HUES64 (cell line): ENCODE data around the gene NEU4.

Source experiments
- H3K27ac ChIP-seq: 2 replicates; pipeline ENCODE4 v1.7.0; 2013; ENCODE audit warnings: low read depth, low read length, inconsistent platforms
- H3K27me3 ChIP-seq: 2 replicates; pipeline ENCODE4 v1.6.1; 2013; ENCODE audit warnings: mild to moderate bottlenecking, low read length; ENCODE audit not compliant: insufficient read depth
- H3K36me3 ChIP-seq: 2 replicates; pipeline ENCODE4 v1.6.1; 2013; ENCODE audit warnings: mild to moderate bottlenecking, low read length; ENCODE audit not compliant: insufficient read depth
- H3K4me1 ChIP-seq: 2 replicates; pipeline ENCODE4 v1.6.1; 2013; ENCODE audit warnings: mild to moderate bottlenecking, low read length, moderate library complexity; ENCODE audit not compliant: insufficient read depth
- H3K4me3 ChIP-seq: 2 replicates; pipeline ENCODE4 v1.5.1; 2013; ENCODE audit warnings: mild to moderate bottlenecking, low read length, moderate library complexity
- H3K9ac ChIP-seq: 2 replicates; pipeline ENCODE4 v1.6.1; 2013; ENCODE audit warnings: mild to moderate bottlenecking, low read depth, low read length
- H3K9me3 ChIP-seq: 2 replicates; pipeline ENCODE4 v1.6.1; 2013; ENCODE audit warnings: low read depth, low read length; ENCODE audit not compliant: insufficient read depth
- WGBS: fragments of 150-250, 120-280 bp; methylation state at CpG from one replicate; pipeline ENCODE4 v1.1.7; 2013; ENCODE audit warnings: missing lambda C conversion rate; 5-methylcytosine and 5-hydroxymethylcytosine counted together

NEU4 gene

DNA sequence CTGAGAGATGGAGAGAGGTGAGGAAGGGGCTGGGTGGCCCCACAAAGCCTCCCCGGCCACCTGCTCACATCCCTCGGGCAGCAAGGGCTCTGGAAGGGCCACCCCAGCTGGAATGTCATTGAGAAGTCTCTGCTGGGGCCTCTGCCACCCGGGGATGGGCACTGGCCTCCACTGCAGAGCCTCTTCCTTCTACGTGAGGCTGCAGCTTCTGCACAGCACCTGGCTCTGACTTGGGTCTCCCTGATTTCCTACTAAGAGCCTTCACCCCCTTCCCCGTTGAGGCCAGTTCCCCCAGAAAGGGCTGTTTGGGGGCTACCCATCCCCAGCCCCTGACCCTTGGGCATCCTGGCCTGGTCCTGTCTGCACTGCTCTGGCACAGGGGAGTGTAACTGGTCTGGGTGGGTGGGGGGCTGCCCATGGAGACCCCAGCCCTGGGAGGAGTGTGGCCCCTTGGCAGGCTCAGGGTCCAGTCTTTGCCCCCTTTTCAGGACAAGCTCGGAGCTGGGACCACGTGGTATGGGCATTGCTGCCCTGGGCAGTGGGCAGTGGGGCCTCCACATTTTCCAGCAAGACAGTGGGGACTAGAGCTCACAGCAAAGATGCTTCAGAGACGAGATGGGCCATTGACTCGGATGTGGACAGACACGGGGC lies 44.1 kb downstream of the NEU4 start:
- Histone ChIP-seq H3K9me3 (no peaks in the 10 kb centered on the region), H3K4me1 (no peaks in the 10 kb centered on the region), H3K27ac (no peak overlapping the region), H3K9ac (no peak overlapping the region), H3K36me3 (no peaks in the 10 kb centered on the region), H3K27me3 (no peaks in the 10 kb centered on the region), H3K4me3 (no peak overlapping the region)
- 92% methylated on average over 10 of the region's 10 CpGs for WGBS

DNA sequence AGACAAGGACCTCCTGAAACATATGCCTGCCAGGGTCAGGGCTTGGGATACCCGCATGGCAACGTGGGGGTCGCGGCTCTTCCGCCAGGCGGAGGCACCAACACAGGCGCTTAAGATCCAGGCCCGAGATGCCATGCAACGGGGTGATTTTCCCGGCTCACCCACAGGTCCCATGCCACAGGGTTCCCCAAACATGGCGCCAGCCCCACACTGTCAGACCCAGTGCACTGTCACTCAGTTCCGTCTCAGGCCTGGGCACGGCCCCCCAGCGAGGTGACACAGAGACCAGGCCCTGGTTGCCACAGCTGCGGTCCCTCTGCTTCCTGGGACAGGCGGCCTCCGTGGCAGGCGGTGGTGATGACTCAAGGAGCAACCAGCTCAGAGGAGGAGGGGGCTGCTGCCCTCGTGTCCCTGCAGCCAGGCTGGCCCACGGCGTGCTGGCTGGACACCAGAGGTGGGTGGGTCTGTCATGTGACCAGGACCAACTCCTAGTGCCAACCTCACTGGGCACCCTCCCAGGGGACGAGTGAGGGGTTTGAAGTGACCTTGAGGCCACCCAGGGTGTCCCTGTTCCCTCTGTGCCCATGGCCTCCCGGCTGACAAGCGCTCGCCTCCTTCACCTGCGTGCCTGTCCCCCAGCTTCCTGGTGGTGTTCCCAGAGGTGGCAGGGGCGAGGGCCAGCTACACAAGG lies 44.8 kb downstream of the NEU4 start:
- H3K27me3 ChIP-seq: no peaks in the 10 kb centered on the region
- no peak overlapping the region for H3K4me3 ChIP-seq
- no peaks in the 10 kb centered on the region for H3K36me3 ChIP-seq
- no peaks in the 10 kb centered on the region for H3K4me1 ChIP-seq
- WGBS: 88% methylated on average over 27 of the region's 27 CpGs
- no peaks in the 10 kb centered on the region for H3K9me3 ChIP-seq
- H3K9ac ChIP-seq: no peak overlapping the region
- H3K27ac ChIP-seq: no peak overlapping the region

DNA sequence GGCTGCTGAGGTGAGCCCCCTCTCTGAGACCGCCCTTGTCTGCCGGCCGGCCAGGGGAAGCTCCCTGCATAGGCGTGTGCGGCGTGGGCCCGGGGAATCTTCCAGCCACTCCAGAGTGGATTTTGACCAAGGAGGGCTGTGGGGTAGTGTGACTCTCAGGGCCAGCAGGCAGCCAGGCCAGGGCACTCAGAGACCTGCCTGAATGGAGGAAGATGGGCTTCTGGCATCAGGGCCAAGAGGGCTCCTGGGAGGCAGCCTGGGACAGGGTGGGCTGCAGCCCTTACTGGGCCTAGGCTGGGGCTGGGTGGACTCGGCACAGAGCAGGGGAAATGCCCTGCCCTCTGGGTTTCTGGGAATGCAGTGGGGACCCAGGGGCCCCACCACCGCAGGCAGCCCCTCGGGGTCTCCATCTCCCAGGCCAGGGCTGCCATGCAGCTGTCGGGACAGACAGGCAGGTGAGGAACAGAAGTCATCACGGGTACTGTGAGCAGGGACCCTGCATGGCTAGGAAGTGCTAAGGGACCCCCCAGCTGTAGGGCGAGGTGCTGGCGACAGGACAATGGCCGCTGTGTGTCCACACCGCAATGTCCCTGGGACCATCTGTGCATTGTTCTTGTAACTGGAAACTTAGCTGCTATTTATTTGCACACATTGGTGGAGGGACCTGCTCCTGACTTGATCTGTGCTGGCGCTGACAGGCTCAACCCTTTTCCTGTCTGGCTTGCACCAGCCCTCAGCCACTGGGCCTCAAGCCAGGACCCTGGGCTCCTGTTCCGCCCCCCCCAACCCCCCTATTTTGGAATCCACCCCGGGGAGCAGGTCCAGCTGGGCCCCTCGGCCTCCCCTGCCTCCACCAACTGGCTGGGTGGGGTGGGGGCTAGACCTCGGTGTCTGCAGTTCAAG lies 45.6 kb downstream of the NEU4 start:
- H3K4me1 ChIP-seq: no peaks in the 10 kb centered on the region; the same call in 1 of the 2 replicates
- no peak overlapping the region for H3K9ac ChIP-seq
- 91% methylated on average over 20 of the region's 21 CpGs for WGBS
- no peak overlapping the region for H3K27ac ChIP-seq
- H3K4me3 ChIP-seq: no peak overlapping the region
- H3K36me3 ChIP-seq: no peaks in the 10 kb centered on the region
- H3K27me3 ChIP-seq: no peaks in the 10 kb centered on the region
- H3K9me3 ChIP-seq: no peaks in the 10 kb centered on the region

DNA sequence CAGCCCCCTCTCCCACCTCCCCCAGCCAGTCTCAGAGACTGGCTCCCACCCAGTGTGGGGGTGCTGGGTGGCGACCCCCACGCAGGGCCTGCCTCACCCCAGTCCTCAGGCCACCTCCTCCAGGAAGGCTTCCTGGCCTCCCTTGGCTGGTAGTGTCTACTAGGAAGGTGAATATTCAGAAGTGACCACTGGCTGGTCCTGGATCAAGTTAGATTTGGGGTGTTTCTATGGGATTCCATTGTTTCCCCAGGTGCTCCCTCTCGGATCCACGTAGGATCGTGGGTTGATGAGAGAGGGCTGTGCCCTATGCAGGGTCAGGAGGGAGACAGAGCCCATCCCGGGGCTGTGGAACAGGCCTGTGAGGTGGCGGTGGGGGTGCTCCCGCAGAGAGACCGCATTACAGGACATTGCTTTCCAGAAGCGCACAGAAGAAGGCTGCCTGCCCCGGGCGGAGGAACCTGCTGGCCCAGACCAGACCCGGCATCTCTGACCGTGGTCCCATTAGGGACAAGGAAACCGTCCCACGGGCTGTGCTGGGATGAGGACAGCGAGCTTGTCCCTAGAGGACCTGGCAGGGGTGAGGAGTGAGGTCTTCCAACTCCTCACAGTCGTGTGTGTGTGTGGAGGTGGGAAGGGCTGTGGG lies 46.4 kb downstream of the NEU4 start:
- no peaks in the 10 kb centered on the region for H3K9me3 ChIP-seq
- WGBS: 93% methylated on average over 18 of the region's 18 CpGs
- no peak overlapping the region for H3K4me3 ChIP-seq
- no peak overlapping the region for H3K27ac ChIP-seq
- no peak overlapping the region for H3K9ac ChIP-seq
- H3K27me3 ChIP-seq: no peaks in the 10 kb centered on the region
- no peaks in the 10 kb centered on the region for H3K36me3 ChIP-seq
- no peaks in the 10 kb centered on the region; the same call in 1 of the 2 replicates for H3K4me1 ChIP-seq

DNA sequence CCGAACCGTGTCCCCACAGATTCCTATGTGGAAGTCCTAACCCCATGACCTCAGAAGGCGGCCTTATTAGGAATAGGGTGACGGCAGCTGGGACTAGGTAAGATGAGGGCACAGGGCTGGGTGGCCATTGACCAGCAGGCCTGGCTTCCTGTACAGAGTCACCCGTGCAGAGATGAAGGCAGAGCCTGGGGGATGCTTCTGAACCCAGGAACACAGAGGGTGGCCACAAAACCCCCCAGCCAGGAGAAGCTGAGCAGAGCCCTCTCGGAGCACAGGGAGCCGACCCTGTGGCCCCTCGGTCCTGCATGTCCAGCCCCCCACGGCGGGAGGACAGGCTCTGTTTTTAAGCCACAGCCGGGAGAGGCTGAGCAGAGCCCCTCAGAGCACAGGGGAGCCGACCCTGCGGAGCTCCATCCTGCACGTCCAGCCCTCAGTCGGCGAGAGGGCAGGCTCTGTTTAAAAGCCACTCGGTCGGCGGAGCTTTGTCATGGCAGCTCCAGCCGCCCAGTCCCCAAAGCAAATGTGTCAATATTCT lies 47.0 kb downstream of the NEU4 start:
- no peak overlapping the region for H3K4me3 ChIP-seq
- no peaks in the 10 kb centered on the region for H3K36me3 ChIP-seq
- no peaks in the 10 kb centered on the region for H3K9me3 ChIP-seq
- H3K9ac ChIP-seq: no peak overlapping the region
- 89% methylated on average over 20 of the region's 20 CpGs for WGBS
- no peaks in the 10 kb centered on the region for H3K27me3 ChIP-seq
- H3K27ac ChIP-seq: no peak overlapping the region
- H3K4me1 ChIP-seq: no peaks in the 10 kb centered on the region; the same call in 1 of the 2 replicates

DNA sequence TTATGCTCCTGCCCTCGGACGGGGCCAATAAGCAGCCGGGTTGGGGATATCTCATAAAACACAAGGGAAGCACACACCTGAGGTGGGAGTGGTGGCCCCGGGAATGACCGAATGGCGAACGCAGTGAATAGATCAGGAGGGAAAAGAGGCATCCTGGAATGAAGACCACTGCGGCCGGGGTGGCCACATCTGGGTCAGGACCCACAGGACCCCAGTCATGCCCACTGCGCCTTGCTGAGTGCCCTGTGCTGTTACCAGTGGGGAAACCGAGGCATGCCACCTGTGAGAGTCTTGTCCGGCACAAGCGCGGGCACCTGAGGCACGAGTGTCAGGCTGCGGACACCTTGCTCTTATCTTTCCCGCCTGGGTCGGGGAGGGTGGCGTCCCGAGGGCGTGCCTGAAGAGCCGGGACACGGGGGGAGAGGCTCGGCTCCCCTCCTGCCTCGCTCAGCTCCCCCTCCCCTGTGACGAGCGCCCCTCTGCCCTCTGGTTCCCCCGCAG lies 48.1 kb downstream of the NEU4 start:
- Histone ChIP-seq H3K4me1 (no peaks in the 10 kb centered on the region; the same call in 1 of the 2 replicates), H3K36me3 (no peaks in the 10 kb centered on the region), H3K27me3 (no peaks in the 10 kb centered on the region), H3K9me3 (no peaks in the 10 kb centered on the region), H3K4me3 (no peak overlapping the region), H3K27ac (no peak overlapping the region), H3K9ac (no peak overlapping the region)
- WGBS: 92% methylated on average over 28 of the region's 28 CpGs

DNA sequence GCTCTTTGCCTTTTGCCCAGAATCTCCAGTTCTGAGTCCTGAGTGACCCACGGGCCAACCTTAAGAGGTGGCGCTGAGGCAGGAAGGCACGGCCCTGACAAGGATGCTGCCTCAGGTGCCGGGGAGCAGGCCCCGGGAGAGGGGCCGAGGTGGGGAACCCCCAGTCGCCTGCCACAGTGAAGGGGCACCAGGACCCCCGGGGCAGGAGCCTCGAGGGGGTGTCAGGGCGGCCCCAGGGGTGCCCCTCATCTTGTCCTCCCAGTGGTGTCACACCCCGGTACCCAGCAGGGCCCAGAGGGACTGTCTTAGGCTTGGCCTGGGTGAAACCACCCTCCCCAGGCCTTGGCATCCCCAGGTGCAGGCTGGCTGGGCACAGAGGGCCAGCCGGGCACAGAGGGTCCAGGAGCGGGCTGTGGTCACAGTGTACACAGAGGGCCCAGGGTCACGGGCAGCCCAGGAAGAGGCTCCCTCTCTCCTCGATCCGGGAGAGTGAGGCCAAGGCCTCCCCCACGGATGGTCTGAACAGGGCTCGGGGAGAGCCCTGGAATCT lies 48.7 kb downstream of the NEU4 start:
- 93% methylated on average over 18 of the region's 18 CpGs for WGBS
- Histone ChIP-seq H3K9me3 (no peaks in the 10 kb centered on the region), H3K27ac (no peak overlapping the region), H3K36me3 (no peaks in the 10 kb centered on the region), H3K27me3 (no peaks in the 10 kb centered on the region), H3K4me3 (no peak overlapping the region), H3K9ac (no peak overlapping the region), H3K4me1 (no peaks in the 10 kb centered on the region; the same call in 1 of the 2 replicates)

DNA sequence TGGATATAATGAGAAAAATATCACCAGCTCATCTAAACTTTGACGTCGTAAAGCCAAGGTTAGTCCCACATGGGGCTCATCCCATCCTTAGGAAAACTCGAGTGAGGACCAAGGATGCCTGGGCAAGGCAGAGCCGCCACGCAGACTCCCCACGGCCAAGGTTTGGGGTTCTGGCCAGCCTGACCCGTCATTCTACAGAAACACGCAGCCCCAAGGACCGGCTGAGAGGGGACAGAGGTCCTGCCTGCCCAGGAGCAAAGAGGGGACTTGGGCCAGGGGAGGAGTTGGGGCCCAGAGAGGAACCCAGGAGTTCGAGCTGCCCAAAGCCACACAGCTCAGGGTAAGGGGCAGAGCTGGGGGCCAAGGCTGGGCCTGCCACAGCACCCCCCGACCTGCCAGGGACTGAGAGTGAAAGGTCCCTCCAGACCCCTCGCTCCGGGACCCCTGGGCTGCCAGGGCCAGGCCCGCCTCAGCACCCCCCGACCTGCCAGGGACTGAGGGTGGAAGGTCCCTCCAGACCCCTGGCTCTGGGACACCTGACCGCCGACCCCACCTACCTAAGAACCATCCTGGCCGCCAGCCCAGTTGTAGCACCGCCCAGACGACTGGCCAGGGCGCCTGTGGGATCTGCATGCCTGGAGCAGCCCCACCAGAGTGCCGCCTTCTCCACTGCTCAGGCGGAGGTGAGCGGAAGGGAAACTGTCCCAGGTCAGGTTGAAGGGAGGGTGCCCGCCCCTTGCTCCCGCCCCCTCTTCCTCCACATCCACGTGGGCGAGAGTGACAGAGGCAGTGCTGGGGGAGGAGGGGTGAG lies 49.4 kb downstream of the NEU4 start, which contains the start of gene PDCD1:
Gene PDCD1, minus strand, starts transcription at position 689 of the 811 bp plus-strand sequence. Its CDS starts 56 bp downstream, at position 633.
- Histone ChIP-seq H3K27me3 (no peaks in the 10 kb centered on the region), H3K4me1 (no peaks in the 10 kb centered on the region; the same call in 1 of the 2 replicates), H3K9me3 (no peaks in the 10 kb centered on the region), H3K27ac (no peak within 1 kb of the TSS), H3K36me3 (no peaks in the 10 kb centered on the region), H3K4me3 (no peak within 1 kb of the TSS), H3K9ac (no peak within 1 kb of the TSS)
- 74% methylated on average over 24 of the region's 28 CpGs for WGBS

DNA sequence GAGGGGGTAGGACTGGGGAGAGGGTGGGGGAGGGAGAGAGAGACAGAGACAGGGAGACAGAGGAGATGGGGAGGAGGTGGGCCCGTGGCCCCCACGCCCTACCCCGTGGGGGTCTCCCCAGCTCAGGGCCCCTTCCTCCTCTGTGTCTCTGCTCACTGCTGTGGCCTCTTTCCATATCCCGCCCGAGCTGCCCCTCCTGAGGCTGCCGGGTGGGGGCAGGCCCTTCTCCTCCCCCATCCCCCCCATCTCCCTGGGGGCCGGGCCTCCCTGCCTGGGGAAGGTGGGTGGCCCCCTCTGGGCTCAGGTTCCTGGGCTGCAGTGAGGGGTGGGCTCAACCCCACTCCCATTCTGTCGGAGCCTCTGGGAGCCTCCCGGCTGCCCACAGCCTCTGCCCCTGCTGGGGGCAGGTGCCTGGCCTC lies 50.0 kb downstream of the NEU4 start:
- no peak overlapping the region for H3K4me3 ChIP-seq
- WGBS: 43% methylated on average over 9 of the region's 9 CpGs

More for the DNA sequence above, 50.0 kb downstream of the NEU4 start:
- Histone ChIP-seq H3K27me3 (no peaks in the 10 kb centered on the region), H3K4me1 (no peaks in the 10 kb centered on the region; the same call in 1 of the 2 replicates), H3K27ac (no peak overlapping the region), H3K36me3 (no peaks in the 10 kb centered on the region), H3K9me3 (no peaks in the 10 kb centered on the region), H3K9ac (no peak overlapping the region)
